ENCODE data around the gene ZNF207.
"Not testable (repeated sequence)": the region's sequence is repeated elsewhere in the genome, so short reads cannot be mapped to it uniquely, and the experiment has no call there.

DNA sequence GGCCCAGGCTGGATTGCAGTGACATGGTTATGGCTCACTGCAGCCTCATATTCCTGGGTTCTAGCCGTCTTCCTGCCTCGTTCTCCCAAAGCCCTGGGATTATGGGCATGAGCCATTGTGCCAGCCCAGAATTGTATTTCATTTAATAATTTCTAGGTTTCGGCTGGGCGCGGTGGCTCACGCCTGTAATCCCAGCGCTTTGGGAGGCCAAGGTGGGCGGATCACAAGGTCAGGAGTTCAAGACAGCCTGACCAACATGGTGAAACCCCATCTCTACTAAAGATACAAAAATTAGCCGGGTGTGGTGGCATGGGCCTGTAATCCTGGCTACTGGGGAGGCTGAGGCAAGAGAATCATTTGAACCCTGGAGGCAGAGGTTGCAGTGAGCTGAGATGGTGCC, 2.8 kb downstream of the ZNF207 start:
- TF ChIP-seq ZNF274 (IDR thresholded peaks at IDR 0.05; ENCODE audit: low read length); ZNF274 (tag by site-specific recombination; IDR thresholded peaks at IDR 0.05; ENCODE audit: borderline replicate concordance); ZNF626 (tag by site-specific recombination; IDR thresholded peaks at IDR 0.05); PRDM4 (tag by site-specific recombination; IDR thresholded peaks at IDR 0.05); TSHZ1 (tag by site-specific recombination; IDR thresholded peaks at IDR 0.05; ENCODE audit: borderline replicate concordance); ZNF239 (tag by site-specific recombination; IDR thresholded peaks at IDR 0.05); ZNF37A (tag by site-specific recombination; IDR thresholded peaks at IDR 0.05); ZNF132 (tag by site-specific recombination; IDR thresholded peaks at IDR 0.05; ENCODE audit: borderline replicate concordance); ZNF433 (tag by site-specific recombination; IDR thresholded peaks at IDR 0.05; ENCODE audit: low read depth): not testable (repeated sequence)
- TF ChIP-seq, protein P1, sequence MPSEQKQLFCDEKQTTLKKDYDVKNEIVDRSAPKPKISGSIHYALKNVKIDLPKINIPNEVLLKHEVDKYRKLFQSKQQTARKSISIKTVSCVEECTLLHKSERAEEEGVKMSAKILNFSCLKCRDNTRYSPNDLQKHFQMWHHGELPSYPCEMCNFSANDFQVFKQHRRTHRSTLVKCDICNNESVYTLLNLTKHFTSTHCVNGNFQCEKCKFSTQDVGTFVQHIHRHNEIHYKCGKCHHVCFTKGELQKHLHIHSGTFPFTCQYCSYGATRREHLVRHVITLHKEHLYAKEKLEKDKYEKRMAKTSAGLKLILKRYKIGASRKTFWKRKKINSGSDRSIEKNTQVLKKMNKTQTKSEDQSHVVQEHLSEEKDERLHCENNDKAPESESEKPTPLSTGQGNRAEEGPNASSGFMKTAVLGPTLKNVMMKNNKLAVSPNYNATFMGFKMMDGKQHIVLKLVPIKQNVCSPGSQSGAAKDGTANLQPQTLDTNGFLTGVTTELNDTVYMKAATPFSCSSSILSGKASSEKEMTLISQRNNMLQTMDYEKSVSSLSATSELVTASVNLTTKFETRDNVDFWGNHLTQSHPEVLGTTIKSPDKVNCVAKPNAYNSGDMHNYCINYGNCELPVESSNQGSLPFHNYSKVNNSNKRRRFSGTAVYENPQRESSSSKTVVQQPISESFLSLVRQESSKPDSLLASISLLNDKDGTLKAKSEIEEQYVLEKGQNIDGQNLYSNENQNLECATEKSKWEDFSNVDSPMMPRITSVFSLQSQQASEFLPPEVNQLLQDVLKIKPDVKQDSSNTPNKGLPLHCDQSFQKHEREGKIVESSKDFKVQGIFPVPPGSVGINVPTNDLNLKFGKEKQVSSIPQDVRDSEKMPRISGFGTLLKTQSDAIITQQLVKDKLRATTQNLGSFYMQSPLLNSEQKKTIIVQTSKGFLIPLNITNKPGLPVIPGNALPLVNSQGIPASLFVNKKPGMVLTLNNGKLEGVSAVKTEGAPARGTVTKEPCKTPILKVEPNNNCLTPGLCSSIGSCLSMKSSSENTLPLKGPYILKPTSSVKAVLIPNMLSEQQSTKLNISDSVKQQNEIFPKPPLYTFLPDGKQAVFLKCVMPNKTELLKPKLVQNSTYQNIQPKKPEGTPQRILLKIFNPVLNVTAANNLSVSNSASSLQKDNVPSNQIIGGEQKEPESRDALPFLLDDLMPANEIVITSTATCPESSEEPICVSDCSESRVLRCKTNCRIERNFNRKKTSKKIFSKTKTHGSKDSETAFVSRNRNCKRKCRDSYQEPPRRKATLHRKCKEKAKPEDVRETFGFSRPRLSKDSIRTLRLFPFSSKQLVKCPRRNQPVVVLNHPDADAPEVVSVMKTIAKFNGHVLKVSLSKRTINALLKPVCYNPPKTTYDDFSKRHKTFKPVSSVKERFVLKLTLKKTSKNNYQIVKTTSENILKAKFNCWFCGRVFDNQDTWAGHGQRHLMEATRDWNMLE (tag by site-specific recombination; conservative IDR thresholded peaks at IDR 0.05; ENCODE audit: low read depth) = not testable (repeated sequence)
- TF ChIP-seq, protein P2, sequence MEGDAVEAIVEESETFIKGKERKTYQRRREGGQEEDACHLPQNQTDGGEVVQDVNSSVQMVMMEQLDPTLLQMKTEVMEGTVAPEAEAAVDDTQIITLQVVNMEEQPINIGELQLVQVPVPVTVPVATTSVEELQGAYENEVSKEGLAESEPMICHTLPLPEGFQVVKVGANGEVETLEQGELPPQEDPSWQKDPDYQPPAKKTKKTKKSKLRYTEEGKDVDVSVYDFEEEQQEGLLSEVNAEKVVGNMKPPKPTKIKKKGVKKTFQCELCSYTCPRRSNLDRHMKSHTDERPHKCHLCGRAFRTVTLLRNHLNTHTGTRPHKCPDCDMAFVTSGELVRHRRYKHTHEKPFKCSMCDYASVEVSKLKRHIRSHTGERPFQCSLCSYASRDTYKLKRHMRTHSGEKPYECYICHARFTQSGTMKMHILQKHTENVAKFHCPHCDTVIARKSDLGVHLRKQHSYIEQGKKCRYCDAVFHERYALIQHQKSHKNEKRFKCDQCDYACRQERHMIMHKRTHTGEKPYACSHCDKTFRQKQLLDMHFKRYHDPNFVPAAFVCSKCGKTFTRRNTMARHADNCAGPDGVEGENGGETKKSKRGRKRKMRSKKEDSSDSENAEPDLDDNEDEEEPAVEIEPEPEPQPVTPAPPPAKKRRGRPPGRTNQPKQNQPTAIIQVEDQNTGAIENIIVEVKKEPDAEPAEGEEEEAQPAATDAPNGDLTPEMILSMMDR (tag by site-specific recombination; IDR thresholded peaks at IDR 0.05) = not testable (repeated sequence)
- TF ChIP-seq, protein P3, sequence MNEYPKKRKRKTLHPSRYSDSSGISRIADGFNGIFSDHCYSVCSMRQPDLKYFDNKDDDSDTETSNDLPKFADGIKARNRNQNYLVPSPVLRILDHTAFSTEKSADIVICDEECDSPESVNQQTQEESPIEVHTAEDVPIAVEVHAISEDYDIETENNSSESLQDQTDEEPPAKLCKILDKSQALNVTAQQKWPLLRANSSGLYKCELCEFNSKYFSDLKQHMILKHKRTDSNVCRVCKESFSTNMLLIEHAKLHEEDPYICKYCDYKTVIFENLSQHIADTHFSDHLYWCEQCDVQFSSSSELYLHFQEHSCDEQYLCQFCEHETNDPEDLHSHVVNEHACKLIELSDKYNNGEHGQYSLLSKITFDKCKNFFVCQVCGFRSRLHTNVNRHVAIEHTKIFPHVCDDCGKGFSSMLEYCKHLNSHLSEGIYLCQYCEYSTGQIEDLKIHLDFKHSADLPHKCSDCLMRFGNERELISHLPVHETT (tag by site-specific recombination; IDR thresholded peaks at IDR 0.05) = not testable (repeated sequence)
